GM23338 (cell line): ENCODE results near the gene MPEG1. TPM values are rescaled to one million over a fixed set of nuclear protein-coding genes. Genes with fewer than 3 reads are reported as not detected.

Experiments used
- ATAC-seq: fragments of 200-7000 bp; cut with Tn5 transposase; 3 replicates; pipeline ENCODE4 v1.9.1; 2020
- DNase-seq: peaks from one replicate; pipeline ENCODE4 v3.0.0-alpha.2; 2015; ENCODE audit warnings: low spot score
- H2AFZ ChIP-seq: fragments of 200-600 bp; sonication (generic); 2 replicates; pipeline ENCODE4 v1.8.0; 2016; ENCODE audit warnings: antibody characterized with exemption, mild to moderate bottlenecking, moderate library complexity
- H3F3A ChIP-seq: fragments of 200-600 bp; sonication (generic); replicated peaks from 2 replicates; pipeline ENCODE4 v1.8.0; 2017; ENCODE audit warnings: antibody characterized with exemption, mixed run types, low read depth
- H3K27ac ChIP-seq: fragments of 200-600 bp; sonication (generic); 2 replicates; pipeline ENCODE4 v1.6.1; 2016; ENCODE audit warnings: low read depth
- H3K27me3 ChIP-seq: fragments of 200-600 bp; sonication (generic); 2 replicates; pipeline ENCODE4 v1.8.0; 2016; ENCODE audit warnings: mild to moderate bottlenecking, mixed run types, moderate library complexity; ENCODE audit not compliant: insufficient read depth
- H3K36me3 ChIP-seq: fragments of 200-600 bp; sonication (generic); 2 replicates; pipeline ENCODE4 v1.8.0; 2016; ENCODE audit warnings: mild to moderate bottlenecking; ENCODE audit not compliant: insufficient read depth
- H3K4me1 ChIP-seq: fragments of 200-600 bp; sonication (generic); 2 replicates; pipeline ENCODE4 v1.8.0; 2016; ENCODE audit warnings: mild to moderate bottlenecking, moderate library complexity; ENCODE audit not compliant: insufficient read depth
- H3K4me2 ChIP-seq: fragments of 200-600 bp; sonication (generic); 2 replicates; pipeline ENCODE4 v1.7.1; 2017; ENCODE audit warnings: mixed run types
- H3K4me3 ChIP-seq: fragments of 200-600 bp; sonication (generic); 2 replicates; pipeline ENCODE4 v1.6.1; 2016; ENCODE audit warnings: mixed run types
- H3K79me2 ChIP-seq: fragments of 200-600 bp; sonication (generic); replicated peaks from 2 replicates; pipeline ENCODE4 v1.8.0; 2017; ENCODE audit warnings: mild to moderate bottlenecking; ENCODE audit not compliant: insufficient read depth
- H3K9me2 ChIP-seq: fragments of 200-600 bp; sonication (generic); 2 replicates; pipeline ENCODE4 v1.8.0; 2017; ENCODE audit not compliant: insufficient read depth
- H4K20me1 ChIP-seq: fragments of 200-600 bp; sonication (generic); replicated peaks from 2 replicates; pipeline ENCODE4 v1.8.0; 2017; ENCODE audit warnings: mild to moderate bottlenecking; ENCODE audit not compliant: insufficient read depth
- H3K27ac Mint-ChIP-seq: 2 replicates; pipeline ENCODE4 v1.8.0; 2020; ENCODE audit warnings: inconsistent platforms, mild to moderate bottlenecking, moderate library complexity, mixed read lengths
- H3K27me3 Mint-ChIP-seq: 3 replicates; pipeline ENCODE4 v1.8.0; 2022; ENCODE audit warnings: low read depth, mild to moderate bottlenecking, moderate library complexity, mixed read lengths, inconsistent platforms; ENCODE audit not compliant: insufficient read depth, poor library complexity
- H3K36me3 Mint-ChIP-seq: 3 replicates; pipeline ENCODE4 v1.8.0; 2021; ENCODE audit warnings: low read depth, mild to moderate bottlenecking, inconsistent platforms, moderate library complexity, mixed read lengths
- H3K4me1 Mint-ChIP-seq: 3 replicates; pipeline ENCODE4 v1.8.0; 2020; ENCODE audit warnings: mild to moderate bottlenecking, inconsistent platforms, mixed read lengths
- H3K4me3 Mint-ChIP-seq: 3 replicates; pipeline ENCODE4 v1.8.0; 2021; ENCODE audit warnings: moderate library complexity, mild to moderate bottlenecking, inconsistent platforms, mixed read lengths
- H3K9me3 Mint-ChIP-seq: 3 replicates; pipeline ENCODE4 v1.8.0; 2020; ENCODE audit warnings: moderate library complexity, mild to moderate bottlenecking, inconsistent platforms, mixed read lengths
- EZH2 ChIP-seq: fragments of 200-600 bp; sonication (generic); IDR thresholded peaks from one replicate; pipeline ENCODE4 v1.8.0; 2017; ENCODE audit warnings: antibody characterized with exemption, mild to moderate bottlenecking, low read depth; ENCODE audit not compliant: unreplicated experiment
- EZH2phosphoT487 ChIP-seq: fragments of 200-600 bp; sonication (generic); IDR thresholded peaks from one replicate; pipeline ENCODE4 v1.8.1; 2018; ENCODE audit warnings: antibody characterized with exemption; ENCODE audit not compliant: unreplicated experiment
- JUNB ChIP-seq: IDR thresholded peaks from one replicate; pipeline ENCODE4 v1.6.1; 2016; ENCODE audit warnings: antibody characterized with exemption; ENCODE audit not compliant: unreplicated experiment
- NANOG ChIP-seq: IDR thresholded peaks from 2 replicates; pipeline ENCODE4 v1.6.1; 2016; ENCODE audit warnings: antibody characterized with exemption, borderline replicate concordance
- POLR2AphosphoS5 ChIP-seq: IDR thresholded peaks from 2 replicates; pipeline ENCODE4 v1.6.1; 2016; ENCODE audit warnings: antibody characterized with exemption, low read depth
- STAT1 ChIP-seq: IDR thresholded peaks from one replicate; pipeline ENCODE4 v1.6.1; 2016; ENCODE audit warnings: antibody characterized with exemption; ENCODE audit not compliant: unreplicated experiment
- polyA plus RNA-seq: library from polyadenylated mRNA; unstranded; fragments of >200 nt; fragmentation: Nextera tagmentation; extraction: Ambion mirVana; gene quantifications from 2 replicates; pipeline ENCODE4 v1.2.1, GENCODE V29; 2016
- total RNA-seq: library from RNA; depleted of rRNA; stranded (reverse); fragments of >200 nt; shearing (Covaris generic); gene quantifications from 2 replicates; pipeline ENCODE4 v1.2.3, GENCODE V29; 2014
- TF ChIP-seq, protein P1 (sequence below): IDR thresholded peaks from 2 replicates; pipeline ENCODE4 v1.6.1; 2016; ENCODE audit warnings: antibody characterized with exemption
- TF ChIP-seq, protein P2 (sequence below): IDR thresholded peaks from one replicate; pipeline ENCODE4 v1.6.1; 2018; ENCODE audit warnings: antibody characterized with exemption; ENCODE audit not compliant: unreplicated experiment
- TF ChIP-seq, protein P3 (sequence below), 2 experiments: fragments of 200-600 bp in 1 of 2; sonication (generic) in 1 of 2; conservative IDR thresholded peaks; 2 replicates each; pipeline versions ENCODE4 v1.5.1 to v1.6.1; 2016 to 2017; ENCODE audit warnings: antibody characterized with exemption in 2 of 2, low read depth in 2 of 2, mild to moderate bottlenecking in 2 of 2, moderate library complexity in 1 of 2
- TF ChIP-seq, protein P4 (sequence below): fragments of 250-450 bp; sonication (Bioruptor Pico); IDR thresholded peaks from 2 replicates; pipeline ENCODE4 v1.5.0; 2020; ENCODE audit warnings: mild to moderate bottlenecking, moderate library complexity

MPEG1 gene
- total and polyA plus RNA-seq, 2 experiments from 2014 or later, result not detected

DNA sequence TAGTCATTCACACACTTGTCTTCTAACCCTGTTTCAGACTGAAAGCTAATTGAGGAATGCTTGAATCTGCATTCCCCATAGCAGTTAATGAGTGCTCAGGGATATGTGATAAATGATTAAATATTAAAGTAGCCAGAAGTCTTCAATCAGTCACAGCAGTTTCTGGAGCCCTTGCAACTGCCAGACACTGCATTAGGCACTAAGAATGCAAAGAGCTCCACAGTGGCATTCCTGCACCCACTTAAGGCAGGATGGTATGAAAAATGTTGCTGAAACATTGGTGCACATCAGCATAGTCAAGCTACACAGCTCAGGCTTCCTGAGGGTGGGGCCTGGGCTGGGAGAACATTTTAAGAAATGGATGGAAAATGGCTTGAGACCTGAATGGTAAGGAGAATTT is 34.3 kb downstream of the MPEG1 start (continued):
- TF ChIP-seq, protein P1, sequence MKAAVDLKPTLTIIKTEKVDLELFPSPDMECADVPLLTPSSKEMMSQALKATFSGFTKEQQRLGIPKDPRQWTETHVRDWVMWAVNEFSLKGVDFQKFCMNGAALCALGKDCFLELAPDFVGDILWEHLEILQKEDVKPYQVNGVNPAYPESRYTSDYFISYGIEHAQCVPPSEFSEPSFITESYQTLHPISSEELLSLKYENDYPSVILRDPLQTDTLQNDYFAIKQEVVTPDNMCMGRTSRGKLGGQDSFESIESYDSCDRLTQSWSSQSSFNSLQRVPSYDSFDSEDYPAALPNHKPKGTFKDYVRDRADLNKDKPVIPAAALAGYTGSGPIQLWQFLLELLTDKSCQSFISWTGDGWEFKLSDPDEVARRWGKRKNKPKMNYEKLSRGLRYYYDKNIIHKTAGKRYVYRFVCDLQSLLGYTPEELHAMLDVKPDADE, result no peak
- TF ChIP-seq EZH2, result no peak
- TF ChIP-seq, protein P2, sequence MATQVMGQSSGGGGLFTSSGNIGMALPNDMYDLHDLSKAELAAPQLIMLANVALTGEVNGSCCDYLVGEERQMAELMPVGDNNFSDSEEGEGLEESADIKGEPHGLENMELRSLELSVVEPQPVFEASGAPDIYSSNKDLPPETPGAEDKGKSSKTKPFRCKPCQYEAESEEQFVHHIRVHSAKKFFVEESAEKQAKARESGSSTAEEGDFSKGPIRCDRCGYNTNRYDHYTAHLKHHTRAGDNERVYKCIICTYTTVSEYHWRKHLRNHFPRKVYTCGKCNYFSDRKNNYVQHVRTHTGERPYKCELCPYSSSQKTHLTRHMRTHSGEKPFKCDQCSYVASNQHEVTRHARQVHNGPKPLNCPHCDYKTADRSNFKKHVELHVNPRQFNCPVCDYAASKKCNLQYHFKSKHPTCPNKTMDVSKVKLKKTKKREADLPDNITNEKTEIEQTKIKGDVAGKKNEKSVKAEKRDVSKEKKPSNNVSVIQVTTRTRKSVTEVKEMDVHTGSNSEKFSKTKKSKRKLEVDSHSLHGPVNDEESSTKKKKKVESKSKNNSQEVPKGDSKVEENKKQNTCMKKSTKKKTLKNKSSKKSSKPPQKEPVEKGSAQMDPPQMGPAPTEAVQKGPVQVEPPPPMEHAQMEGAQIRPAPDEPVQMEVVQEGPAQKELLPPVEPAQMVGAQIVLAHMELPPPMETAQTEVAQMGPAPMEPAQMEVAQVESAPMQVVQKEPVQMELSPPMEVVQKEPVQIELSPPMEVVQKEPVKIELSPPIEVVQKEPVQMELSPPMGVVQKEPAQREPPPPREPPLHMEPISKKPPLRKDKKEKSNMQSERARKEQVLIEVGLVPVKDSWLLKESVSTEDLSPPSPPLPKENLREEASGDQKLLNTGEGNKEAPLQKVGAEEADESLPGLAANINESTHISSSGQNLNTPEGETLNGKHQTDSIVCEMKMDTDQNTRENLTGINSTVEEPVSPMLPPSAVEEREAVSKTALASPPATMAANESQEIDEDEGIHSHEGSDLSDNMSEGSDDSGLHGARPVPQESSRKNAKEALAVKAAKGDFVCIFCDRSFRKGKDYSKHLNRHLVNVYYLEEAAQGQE, result no peak
- no peak for TF ChIP-seq EZH2phosphoT487
- TF ChIP-seq NANOG, result no peak
- no peak for TF ChIP-seq POLR2AphosphoS5
- TF ChIP-seq STAT1, result no peak
- TF ChIP-seq JUNB, result no peak
- TF ChIP-seq, protein P3, sequence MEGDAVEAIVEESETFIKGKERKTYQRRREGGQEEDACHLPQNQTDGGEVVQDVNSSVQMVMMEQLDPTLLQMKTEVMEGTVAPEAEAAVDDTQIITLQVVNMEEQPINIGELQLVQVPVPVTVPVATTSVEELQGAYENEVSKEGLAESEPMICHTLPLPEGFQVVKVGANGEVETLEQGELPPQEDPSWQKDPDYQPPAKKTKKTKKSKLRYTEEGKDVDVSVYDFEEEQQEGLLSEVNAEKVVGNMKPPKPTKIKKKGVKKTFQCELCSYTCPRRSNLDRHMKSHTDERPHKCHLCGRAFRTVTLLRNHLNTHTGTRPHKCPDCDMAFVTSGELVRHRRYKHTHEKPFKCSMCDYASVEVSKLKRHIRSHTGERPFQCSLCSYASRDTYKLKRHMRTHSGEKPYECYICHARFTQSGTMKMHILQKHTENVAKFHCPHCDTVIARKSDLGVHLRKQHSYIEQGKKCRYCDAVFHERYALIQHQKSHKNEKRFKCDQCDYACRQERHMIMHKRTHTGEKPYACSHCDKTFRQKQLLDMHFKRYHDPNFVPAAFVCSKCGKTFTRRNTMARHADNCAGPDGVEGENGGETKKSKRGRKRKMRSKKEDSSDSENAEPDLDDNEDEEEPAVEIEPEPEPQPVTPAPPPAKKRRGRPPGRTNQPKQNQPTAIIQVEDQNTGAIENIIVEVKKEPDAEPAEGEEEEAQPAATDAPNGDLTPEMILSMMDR (conservative IDR thresholded peaks at IDR 0.05; ENCODE audit: low read depth in 2 of 2), result no peak

DNA sequence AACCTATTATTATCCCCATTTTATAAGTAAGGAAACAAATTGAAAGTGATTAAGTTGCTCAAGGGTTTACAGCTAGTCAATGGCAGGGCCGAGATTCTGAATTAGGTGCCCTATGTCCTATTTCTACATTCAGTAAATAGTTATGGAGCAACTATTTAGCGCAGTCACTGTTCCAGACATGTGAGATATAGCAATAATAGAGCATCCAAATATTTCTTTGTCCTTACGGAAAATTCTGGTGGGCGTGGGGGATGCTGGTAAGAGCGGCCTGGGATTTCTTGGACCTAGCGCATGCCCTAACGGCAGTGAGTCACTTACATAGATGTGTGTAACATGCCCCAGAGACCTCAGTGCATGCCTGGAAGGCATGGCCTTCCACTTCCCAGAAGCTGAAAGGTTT is 36.4 kb downstream of the MPEG1 start:
- no peak for DNase-seq
- ATAC-seq, result no peak
- no peak overlapping the region for H3K4me2 ChIP-seq
- no peak overlapping the region for H3K27ac Mint-ChIP-seq
- no peak overlapping the region for H3K4me3 Mint-ChIP-seq
- H3K4me3 ChIP-seq, result no peak overlapping the region
- peaks cover 16% of the 10 kb centered on the region for H3K27me3 Mint-ChIP-seq
- peaks cover 5% of the 10 kb centered on the region; the same call in 1 of the 2 replicates for H3F3A ChIP-seq
- H3K4me1 Mint-ChIP-seq, result peaks cover 35% of the 10 kb centered on the region
- H2AFZ ChIP-seq, result no peak overlapping the region
- H3K36me3 Mint-ChIP-seq, result peaks cover 46% of the 10 kb centered on the region
- H3K36me3 ChIP-seq, result no peaks in the 10 kb centered on the region; the same call in 1 of the 2 replicates
- peaks cover 8% of the 10 kb centered on the region for H3K4me1 ChIP-seq
- H3K9me2 ChIP-seq, result no peaks in the 10 kb centered on the region; the same call in 1 of the 2 replicates
- H3K79me2 ChIP-seq, result peaks cover 21% of the 10 kb centered on the region
- H3K27me3 ChIP-seq, result peaks cover 6% of the 10 kb centered on the region; the same call in 1 of the 2 replicates
- H3K9me3 Mint-ChIP-seq, result peaks cover 30% of the 10 kb centered on the region
- H3K27ac ChIP-seq, result no peak overlapping the region
- 0 out of 2 replicates have a peak, but pooled peaks cover 7% of the 10 kb centered on the region for H4K20me1 ChIP-seq
- TF ChIP-seq, protein P4, sequence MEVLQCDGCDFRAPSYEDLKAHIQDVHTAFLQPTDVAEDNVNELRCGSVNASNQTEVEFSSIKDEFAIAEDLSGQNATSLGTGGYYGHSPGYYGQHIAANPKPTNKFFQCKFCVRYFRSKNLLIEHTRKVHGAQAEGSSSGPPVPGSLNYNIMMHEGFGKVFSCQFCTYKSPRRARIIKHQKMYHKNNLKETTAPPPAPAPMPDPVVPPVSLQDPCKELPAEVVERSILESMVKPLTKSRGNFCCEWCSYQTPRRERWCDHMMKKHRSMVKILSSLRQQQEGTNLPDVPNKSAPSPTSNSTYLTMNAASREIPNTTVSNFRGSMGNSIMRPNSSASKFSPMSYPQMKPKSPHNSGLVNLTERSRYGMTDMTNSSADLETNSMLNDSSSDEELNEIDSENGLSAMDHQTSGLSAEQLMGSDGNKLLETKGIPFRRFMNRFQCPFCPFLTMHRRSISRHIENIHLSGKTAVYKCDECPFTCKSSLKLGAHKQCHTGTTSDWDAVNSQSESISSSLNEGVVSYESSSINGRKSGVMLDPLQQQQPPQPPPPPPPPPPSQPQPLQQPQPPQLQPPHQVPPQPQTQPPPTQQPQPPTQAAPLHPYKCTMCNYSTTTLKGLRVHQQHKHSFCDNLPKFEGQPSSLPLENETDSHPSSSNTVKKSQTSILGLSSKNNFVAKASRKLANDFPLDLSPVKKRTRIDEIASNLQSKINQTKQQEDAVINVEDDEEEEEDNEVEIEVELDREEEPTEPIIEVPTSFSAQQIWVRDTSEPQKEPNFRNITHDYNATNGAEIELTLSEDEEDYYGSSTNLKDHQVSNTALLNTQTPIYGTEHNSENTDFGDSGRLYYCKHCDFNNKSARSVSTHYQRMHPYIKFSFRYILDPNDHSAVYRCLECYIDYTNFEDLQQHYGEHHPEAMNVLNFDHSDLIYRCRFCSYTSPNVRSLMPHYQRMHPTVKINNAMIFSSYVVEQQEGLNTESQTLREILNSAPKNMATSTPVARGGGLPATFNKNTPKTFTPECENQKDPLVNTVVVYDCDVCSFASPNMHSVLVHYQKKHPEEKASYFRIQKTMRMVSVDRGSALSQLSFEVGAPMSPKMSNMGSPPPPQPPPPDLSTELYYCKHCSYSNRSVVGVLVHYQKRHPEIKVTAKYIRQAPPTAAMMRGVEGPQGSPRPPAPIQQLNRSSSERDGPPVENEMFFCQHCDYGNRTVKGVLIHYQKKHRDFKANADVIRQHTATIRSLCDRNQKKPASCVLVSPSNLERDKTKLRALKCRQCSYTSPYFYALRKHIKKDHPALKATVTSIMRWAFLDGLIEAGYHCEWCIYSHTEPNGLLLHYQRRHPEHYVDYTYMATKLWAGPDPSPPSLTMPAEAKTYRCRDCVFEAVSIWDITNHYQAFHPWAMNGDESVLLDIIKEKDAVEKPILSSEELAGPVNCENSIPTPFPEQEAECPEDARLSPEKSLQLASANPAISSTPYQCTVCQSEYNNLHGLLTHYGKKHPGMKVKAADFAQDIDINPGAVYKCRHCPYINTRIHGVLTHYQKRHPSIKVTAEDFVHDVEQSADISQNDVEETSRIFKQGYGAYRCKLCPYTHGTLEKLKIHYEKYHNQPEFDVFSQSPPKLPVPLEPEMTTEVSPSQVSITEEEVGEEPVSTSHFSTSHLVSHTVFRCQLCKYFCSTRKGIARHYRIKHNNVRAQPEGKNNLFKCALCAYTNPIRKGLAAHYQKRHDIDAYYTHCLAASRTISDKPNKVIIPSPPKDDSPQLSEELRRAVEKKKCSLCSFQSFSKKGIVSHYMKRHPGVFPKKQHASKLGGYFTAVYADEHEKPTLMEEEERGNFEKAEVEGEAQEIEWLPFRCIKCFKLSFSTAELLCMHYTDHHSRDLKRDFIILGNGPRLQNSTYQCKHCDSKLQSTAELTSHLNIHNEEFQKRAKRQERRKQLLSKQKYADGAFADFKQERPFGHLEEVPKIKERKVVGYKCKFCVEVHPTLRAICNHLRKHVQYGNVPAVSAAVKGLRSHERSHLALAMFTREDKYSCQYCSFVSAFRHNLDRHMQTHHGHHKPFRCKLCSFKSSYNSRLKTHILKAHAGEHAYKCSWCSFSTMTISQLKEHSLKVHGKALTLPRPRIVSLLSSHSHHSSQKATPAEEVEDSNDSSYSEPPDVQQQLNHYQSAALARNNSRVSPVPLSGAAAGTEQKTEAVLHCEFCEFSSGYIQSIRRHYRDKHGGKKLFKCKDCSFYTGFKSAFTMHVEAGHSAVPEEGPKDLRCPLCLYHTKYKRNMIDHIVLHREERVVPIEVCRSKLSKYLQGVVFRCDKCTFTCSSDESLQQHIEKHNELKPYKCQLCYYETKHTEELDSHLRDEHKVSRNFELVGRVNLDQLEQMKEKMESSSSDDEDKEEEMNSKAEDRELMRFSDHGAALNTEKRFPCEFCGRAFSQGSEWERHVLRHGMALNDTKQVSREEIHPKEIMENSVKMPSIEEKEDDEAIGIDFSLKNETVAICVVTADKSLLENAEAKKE, result no peak
- TF ChIP-seq, protein P3 (conservative IDR thresholded peaks at IDR 0.05; ENCODE audit: low read depth in 2 of 2), result no peak
- TF ChIP-seq NANOG (no peak), JUNB (no peak), POLR2AphosphoS5 (no peak)
